Pancreas (tissue), 10 donors: ENCODE data around the gene OR11A1. TPM values are rescaled to one million over a fixed set of nuclear protein-coding genes. Genes with fewer than 3 reads are reported as not detected.

ENCODE experiments used
- ATAC-seq, 4 donors: fragments of 200-7000 bp; cut with Tn5 transposase; one replicate each; pipeline versions ENCODE4 v1.8.0 to v1.9.1; 2020; ENCODE audit warnings: mild to moderate bottlenecking in 4 of 4, moderate library complexity in 4 of 4
- DNase-seq, 6 donors: peaks; one replicate each; pipeline ENCODE4 v3.0.0-alpha.2; 2020
- FAIRE-seq: peaks from 2 replicates; lab custom pipeline; 2012; peaks lifted over from hg19 to GRCh38; lab: Jason Lieb, UNC
- H3K27ac ChIP-seq, 4 donors: fragments of 200-600 bp; sonication (generic); 1 replicate in 3 of 4; 2 replicates in 1 of 4; pipeline versions ENCODE4 v1.5.0 to v1.8.0; 2020
- H3K27me3 ChIP-seq, 4 donors: fragments of 200-600 bp; one replicate each; pipeline ENCODE4 v1.8.0; 2021
- H3K36me3 ChIP-seq, 3 donors: fragments of 200-600 bp; sonication (generic) in 1 of 3; one replicate each; pipeline versions ENCODE4 v1.5.0 to v1.8.0; 2020 to 2021
- H3K4me1 ChIP-seq, 3 donors: fragments of 200-600 bp; one replicate each; pipeline ENCODE4 v1.8.0; 2021
- H3K4me3 ChIP-seq, 4 donors: fragments of 200-600 bp; sonication (generic) in 2 of 4; one replicate each; pipeline versions ENCODE4 v1.5.0 to v1.8.0; 2020 to 2021
- H3K9me3 ChIP-seq, 4 donors: fragments of 200-600 bp; one replicate each; pipeline ENCODE4 v1.8.0; 2021
- WGBS, 2 donors: extraction: QIAGEN DNeasy Blood & Tissue Kit; methylation state at CpG; one replicate each; pipeline ENCODE4 v1.1.7; 2013; 5-methylcytosine and 5-hydroxymethylcytosine counted together
- intact Hi-C, 3 donors: fragments of 100-400 bp; cut with DNase I; formaldehyde crosslinking; loops; one replicate each; pipeline versions ENCODE4 v1.11.1 to v1.14.2; 2022
- polyA plus RNA-seq, 2 donors: library from polyadenylated mRNA; stranded (reverse); fragments of 200-250 nt; gene quantifications; one replicate each; pipeline ENCODE4 v1.2.3, GENCODE V29; 2013
- total RNA-seq, 6 donors: library from RNA; stranded (reverse); fragmentation: NEBNext Ultra II Directional in 4 of 6; extraction: Animal tissue kit (Norgen Biotek cat#: 25700) in 4 of 6; gene quantifications; one replicate each; pipeline versions ENCODE4 v1.2.1 to v1.2.4, GENCODE V29; 2021 to 2023
- TF ChIP-seq, protein P1 (sequence below), 4 donors: fragments of 200-600 bp; sonication (generic) in 3 of 4; IDR thresholded peaks; one replicate each; pipeline versions ENCODE4 v1.5.0 to v1.8.0; 2021; ENCODE audit warnings: antibody characterized with exemption in 4 of 4
- donor health status: healthy with polysubstance abuse.
- donor health status: DM: no; HTN: no; CAD: no; lungs with moderate emphysema.
- donor health status: DM: no; HTN: no; CAD: no.
- donor health status: control.
- donor health status: control.
- donor health status: Bipolar disorder and iron deficiency.
- donor health status: DM: yes; HTN: yes; CAD: no.
- donor health status: DM: no; HTN: no; CAD: no.
- donor health status: DM: no; HTN: no; CAD: no.
- donor health status: DM: yes; HTN: yes; CAD: no.

Gene OR11A1
- total and polyA plus RNA-seq, 8 donors = not detected

DNA sequence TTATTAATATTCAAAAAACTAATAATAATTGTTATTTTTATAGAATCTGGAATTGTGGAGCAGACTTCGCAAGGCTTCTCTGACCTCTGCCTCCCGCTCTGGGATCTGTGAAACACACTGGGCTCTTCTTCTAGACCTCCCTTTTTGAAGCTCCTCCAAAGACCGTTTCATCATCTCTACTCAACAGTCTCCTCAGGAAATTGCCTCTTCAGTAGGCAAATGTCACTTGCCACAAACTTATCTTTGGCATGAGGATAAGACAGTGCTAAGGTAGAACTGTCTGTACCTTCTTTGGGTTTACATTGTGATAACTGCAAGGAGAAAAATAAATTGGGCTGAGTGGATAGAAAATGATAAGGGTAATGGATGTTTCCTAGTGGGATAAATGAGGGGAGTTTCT is 33.2 kb upstream of the OR11A1 start:
- Histone ChIP-seq H3K27me3 (no peaks in the 10 kb centered on the region), H3K27ac (no peak overlapping the region), H3K4me1 (no peaks in the 10 kb centered on the region), H3K4me3 (no peak overlapping the region), H3K36me3 (no peaks in the 10 kb centered on the region), H3K9me3 (no peaks in the 10 kb centered on the region)
- WGBS, 2 donors = 82% methylated on average over 3 of the region's 3 CpGs
- TF ChIP-seq, protein P1, sequence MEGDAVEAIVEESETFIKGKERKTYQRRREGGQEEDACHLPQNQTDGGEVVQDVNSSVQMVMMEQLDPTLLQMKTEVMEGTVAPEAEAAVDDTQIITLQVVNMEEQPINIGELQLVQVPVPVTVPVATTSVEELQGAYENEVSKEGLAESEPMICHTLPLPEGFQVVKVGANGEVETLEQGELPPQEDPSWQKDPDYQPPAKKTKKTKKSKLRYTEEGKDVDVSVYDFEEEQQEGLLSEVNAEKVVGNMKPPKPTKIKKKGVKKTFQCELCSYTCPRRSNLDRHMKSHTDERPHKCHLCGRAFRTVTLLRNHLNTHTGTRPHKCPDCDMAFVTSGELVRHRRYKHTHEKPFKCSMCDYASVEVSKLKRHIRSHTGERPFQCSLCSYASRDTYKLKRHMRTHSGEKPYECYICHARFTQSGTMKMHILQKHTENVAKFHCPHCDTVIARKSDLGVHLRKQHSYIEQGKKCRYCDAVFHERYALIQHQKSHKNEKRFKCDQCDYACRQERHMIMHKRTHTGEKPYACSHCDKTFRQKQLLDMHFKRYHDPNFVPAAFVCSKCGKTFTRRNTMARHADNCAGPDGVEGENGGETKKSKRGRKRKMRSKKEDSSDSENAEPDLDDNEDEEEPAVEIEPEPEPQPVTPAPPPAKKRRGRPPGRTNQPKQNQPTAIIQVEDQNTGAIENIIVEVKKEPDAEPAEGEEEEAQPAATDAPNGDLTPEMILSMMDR (IDR thresholded peaks at IDR 0.05) = no peak
- DNase-seq (no peak), ATAC-seq (no peak), FAIRE-seq (no peak)
- intact Hi-C loops = no loop called here

DNA sequence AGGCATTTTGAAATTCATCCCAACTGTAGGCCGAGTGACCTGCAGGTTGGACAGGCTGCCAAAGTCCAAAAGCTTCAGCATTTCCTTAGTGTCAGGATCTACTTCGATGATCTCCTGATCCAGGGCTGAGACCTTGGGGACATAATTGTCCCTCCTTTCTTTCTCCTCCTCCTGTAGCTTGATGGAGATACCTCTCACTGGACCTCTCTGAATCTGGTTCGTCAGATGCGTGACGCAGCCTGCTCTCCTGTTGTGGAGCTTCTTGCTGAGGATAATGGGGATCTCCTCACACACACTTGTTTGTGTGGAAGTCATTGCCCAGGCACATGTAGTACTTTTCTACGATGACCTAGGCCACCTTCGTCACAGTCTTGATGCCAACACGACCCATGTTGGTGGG is 32.4 kb upstream of the OR11A1 start:
- Histone ChIP-seq H3K9me3 (no peaks in the 10 kb centered on the region), H3K4me1 (no peaks in the 10 kb centered on the region), H3K27me3 (no peaks in the 10 kb centered on the region), H3K36me3 (no peaks in the 10 kb centered on the region), H3K4me3 (no peak overlapping the region), H3K27ac (no peak overlapping the region)
- FAIRE-seq (no peak), DNase-seq (no peak), ATAC-seq (no peak)
- intact Hi-C loops = no loop called here
- WGBS, 2 donors = 84 to 92% methylated on average over 8 of the region's 8 CpGs
- TF ChIP-seq, protein P1 (IDR thresholded peaks at IDR 0.05) = no peak

DNA sequence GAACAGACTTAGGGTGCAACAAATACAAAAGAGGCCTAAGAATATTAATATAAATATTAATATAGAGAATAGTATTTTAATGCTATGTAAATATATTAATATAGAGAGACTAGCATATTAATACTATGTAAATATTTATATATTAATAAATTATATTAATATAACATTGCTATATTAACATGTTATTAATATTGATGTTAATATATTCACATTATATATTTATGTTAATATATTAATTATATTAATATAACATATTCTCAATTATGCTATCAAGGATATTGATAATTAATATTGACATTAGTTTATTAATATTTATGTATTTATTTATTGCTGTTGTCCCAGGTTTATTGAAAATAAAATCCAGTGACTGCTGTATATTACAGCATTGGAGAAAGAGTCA is 32.0 kb upstream of the OR11A1 start:
- no peak for DNase-seq
- Histone ChIP-seq H3K4me1 (no peaks in the 10 kb centered on the region), H3K27ac (no peak overlapping the region), H3K4me3 (no peak overlapping the region), H3K27me3 (no peaks in the 10 kb centered on the region), H3K9me3 (no peaks in the 10 kb centered on the region), H3K36me3 (no peaks in the 10 kb centered on the region)
- ATAC-seq = no peak
- intact Hi-C loops = no loop called here
- TF ChIP-seq, protein P1 (IDR thresholded peaks at IDR 0.05) = no peak
- peak; percentile 95 for FAIRE-seq

DNA sequence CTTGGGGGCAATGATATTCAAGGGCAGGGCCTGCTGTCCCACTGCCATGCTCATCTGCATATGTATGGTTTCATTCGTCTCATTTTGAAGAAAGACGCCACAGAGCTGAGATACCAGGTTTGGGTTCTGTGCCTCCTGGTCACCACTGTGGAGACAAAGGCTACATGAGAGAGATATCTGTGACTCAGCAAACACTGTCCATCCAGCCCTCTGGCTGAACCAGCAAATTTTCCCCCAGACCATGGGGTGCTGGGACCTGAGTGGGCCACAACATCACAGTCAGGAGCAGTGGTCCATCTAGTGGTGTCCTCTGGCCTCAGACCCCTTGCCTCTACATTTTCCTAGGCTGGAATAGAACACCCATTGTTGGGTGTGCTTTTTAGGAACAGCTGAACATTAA is 30.8 kb upstream of the OR11A1 start, which contains the start of gene MAS1L:
Gene MAS1L (minus strand): TSS at position 297 of the 400 bp plus-strand sequence. CDS start 54 bp downstream, at position 243.
- intact Hi-C loops = no loop called here

DNA sequence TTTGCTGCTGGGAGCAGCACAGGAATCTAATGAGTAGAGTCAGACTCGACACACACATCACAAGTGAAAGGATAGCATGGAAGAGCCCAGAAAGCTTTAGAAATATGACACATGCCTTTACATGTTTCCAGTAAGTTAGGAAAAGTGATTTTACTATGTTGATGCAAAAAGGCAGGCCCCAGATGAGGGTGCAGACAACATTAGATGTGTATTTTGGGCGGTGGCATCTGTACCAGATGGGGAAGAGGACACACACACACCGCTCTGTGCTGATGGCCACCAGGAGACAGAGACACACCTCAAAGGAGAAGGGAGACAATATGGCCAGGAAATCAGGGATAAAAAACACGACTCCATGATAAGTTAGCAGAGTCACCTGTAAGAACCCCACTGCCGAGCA is 30.3 kb upstream of the OR11A1 start:
- no peaks in the 10 kb centered on the region for H3K4me1 ChIP-seq
- TF ChIP-seq, protein P1 (IDR thresholded peaks at IDR 0.05) = no peak
- DNase-seq (no peak), FAIRE-seq (no peak), ATAC-seq (no peak)
- no peaks in the 10 kb centered on the region for H3K27me3 ChIP-seq
- H3K4me3 ChIP-seq = no peak overlapping the region
- H3K36me3 ChIP-seq = no peaks in the 10 kb centered on the region
- intact Hi-C loops = no loop called here
- no peak overlapping the region for H3K27ac ChIP-seq
- WGBS, 2 donors = 74 to 77% methylated on average over 5 of the region's 5 CpGs
- no peaks in the 10 kb centered on the region for H3K9me3 ChIP-seq

More for the DNA sequence above, 30.8 kb upstream of the OR11A1 start, which contains the start of gene MAS1L:
- no peaks in the 10 kb centered on the region for H3K4me1 ChIP-seq
- H3K9me3 ChIP-seq = no peaks in the 10 kb centered on the region
- no peak for ATAC-seq
- no peak within 1 kb of the TSS for H3K4me3 ChIP-seq
- WGBS, 2 donors = 91% methylated on average over 2 of the region's 2 CpGs
- no peak for DNase-seq
- H3K36me3 ChIP-seq = no peaks in the 10 kb centered on the region
- no peak for FAIRE-seq
- TF ChIP-seq, protein P1 (IDR thresholded peaks at IDR 0.05) = no peak
- no peaks in the 10 kb centered on the region for H3K27me3 ChIP-seq
- H3K27ac ChIP-seq = no peak within 1 kb of the TSS
